Astrocyte of the spinal cord (primary cell): ENCODE measurements around the gene DNAL1.
"Not testable (repeated sequence)": the region's sequence is repeated elsewhere in the genome, so short reads cannot be mapped to it uniquely, and the experiment has no call there.

Experiments
- DNase-seq: peaks from one replicate; pipeline ENCODE4 v3.0.0; 2011; ENCODE audit warnings: low read depth, low spot score
- H3K4me3 ChIP-seq: 2 replicates; pipeline ENCODE4 v1.5.1; 2011; ENCODE audit warnings: low read depth, mild to moderate bottlenecking, low read length, moderate library complexity
- CTCF ChIP-seq: IDR thresholded peaks from 2 replicates; pipeline ENCODE4 v1.5.1; 2012; ENCODE audit warnings: low read depth, mild to moderate bottlenecking, low read length, inconsistent platforms
- in situ Hi-C: cut with HindIII; loops from 2 replicates; pipeline ENCODE4 v1.10.0; 2017; ENCODE audit warnings: low sequenced_read_pairs

DNAL1 gene

GRCh38 chr14:73695997-73696396, 51.2 kb downstream of the DNAL1 start:
- no peak overlapping the region for H3K4me3 ChIP-seq
- TF ChIP-seq CTCF, result no peak
- in situ Hi-C loops, result no loop called here
- no peak for DNase-seq

DNA sequence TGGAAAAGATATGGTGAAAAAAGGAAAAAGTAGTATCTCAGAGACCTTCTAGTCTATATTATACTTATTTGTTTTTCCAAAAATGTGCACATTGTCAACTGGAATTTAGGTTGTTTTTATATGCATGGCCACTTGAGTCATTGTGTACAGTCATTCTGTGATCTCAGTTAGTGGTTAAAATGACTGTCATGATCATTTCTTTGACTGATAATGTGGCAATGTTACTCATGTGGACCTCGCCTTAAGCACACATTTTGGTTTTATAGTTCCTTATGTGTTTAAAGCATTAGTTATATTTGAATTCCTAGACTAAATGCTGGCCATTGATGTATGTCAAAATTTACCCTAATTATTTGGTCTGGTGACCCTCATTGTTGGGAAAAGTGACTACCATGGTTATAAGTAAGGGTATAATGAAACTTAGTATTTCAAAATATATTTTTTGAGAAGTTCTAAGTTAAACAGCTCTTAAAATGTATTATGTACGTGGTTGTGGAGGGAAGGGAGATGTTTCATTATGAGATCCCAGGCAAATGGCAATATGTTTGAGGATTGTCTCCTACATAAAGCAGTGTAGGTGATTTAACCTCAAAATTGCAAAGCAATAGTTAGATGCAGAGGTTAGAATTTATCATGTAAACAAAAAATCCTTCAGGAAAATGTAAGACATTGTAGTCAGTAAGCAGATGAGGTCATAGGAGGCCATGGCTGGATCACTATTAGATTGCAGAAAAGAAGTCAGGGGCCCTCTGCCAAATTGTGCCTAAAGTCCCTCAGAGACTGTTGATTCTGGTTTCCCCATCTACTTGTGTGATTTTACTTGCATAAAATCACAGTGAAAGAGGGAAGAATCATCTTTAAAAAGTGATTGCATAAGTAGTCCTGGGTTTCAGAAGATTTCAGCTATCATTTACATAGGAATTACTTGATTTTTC, 51.9 kb downstream of the DNAL1 start:
- in situ Hi-C loops, result no loop called here
- DNase-seq, result peak; percentile 65
- no peak overlapping the region for H3K4me3 ChIP-seq
- TF ChIP-seq CTCF, result no peak

DNA sequence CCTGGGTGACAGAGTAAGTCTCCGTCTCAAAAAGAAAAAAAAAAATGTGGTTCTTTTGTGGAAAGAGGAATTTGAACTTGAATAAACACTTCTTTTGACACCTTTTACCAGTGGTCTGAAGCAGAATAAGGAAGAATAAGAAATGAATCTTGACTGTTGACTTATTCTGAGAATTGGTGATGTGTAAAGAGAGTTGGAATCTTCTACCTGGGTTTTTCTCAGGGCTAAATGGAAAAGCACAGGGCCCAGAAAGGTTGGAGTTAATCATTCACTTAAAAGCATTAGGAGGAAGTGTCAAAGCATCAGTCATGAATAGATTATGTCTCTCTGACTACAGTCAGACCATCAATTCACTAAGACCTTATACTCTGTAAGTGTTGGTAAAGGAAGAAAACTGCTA, 55.5 kb downstream of the DNAL1 start:
- no peak for TF ChIP-seq CTCF
- H3K4me3 ChIP-seq, result no peak overlapping the region
- in situ Hi-C loops, result no loop called here
- DNase-seq, result no peak

DNA sequence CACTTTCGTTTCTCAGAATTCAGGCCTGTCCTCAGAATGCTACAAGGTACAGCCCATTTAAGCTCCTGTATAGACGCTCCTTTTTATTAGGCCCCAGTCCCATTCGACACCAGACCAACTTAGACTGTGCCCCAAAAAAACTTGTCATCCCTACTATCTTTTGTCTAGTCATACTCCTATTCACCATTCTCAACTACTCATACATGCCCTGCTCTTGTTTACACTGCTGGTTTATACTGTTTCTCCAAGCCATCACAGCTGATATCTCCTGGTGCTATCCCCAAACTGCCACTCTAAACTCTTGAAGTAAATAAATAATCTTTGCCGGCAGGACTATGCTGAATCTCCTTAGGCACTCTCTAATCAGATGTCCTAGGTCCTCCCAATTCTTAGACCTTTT, 63.3 kb downstream of the DNAL1 start:
- DNase-seq, in situ Hi-C loops, H3K4me3 ChIP-seq: not testable (repeated sequence)

DNA sequence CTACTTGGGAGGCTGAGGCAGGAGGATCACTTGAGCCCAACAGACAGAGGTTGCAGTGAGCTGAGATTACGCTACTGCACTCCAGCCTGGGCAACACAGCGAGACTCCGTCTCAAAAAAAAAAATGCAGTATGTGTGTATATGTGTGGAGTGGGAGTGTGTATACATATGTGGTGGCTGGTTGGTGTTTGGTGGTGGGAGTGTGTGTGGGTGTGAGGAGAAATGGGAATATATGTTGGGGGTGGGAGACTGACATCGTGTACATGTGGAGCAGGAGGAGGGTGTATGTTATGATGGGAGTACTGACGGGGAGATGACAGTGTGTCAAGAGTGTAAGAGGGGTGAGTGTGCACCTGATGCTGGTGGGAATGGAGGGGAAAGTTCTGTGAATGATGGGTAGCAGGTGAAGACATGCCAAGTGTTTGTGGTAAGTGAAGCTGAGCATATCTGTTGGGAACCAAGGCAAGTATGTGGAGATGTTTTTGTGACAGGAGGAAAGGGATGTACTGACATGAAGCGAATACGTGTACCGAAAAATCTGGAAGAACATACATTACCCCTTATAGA, 65.2 kb downstream of the DNAL1 start:
- DNase-seq, result no peak
- no peak overlapping the region for H3K4me3 ChIP-seq
- TF ChIP-seq CTCF, result no peak
- in situ Hi-C loops, result no loop called here

DNA sequence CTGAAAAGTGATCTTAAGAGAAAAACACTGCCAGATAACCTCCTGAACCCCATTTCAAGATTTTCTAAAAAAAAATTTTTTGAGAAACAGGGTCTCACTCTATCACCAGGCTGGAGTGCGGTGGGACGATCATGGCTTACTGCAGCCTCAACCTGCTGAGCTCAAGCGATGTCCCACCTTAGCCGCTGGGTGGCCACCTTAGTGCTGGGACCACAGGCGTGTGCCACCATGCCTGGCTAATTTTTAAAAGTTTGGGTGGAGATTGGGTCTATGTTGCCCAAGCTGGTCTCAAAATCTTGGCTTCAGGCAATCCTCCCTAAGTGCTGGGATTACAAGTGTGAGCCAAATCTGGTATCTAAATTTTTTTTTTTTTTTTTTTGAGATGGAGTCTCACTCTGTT, 66.0 kb downstream of the DNAL1 start:
- no peak for DNase-seq
- TF ChIP-seq CTCF, result no peak
- no peak overlapping the region for H3K4me3 ChIP-seq
- in situ Hi-C loops, result no loop called here

DNA sequence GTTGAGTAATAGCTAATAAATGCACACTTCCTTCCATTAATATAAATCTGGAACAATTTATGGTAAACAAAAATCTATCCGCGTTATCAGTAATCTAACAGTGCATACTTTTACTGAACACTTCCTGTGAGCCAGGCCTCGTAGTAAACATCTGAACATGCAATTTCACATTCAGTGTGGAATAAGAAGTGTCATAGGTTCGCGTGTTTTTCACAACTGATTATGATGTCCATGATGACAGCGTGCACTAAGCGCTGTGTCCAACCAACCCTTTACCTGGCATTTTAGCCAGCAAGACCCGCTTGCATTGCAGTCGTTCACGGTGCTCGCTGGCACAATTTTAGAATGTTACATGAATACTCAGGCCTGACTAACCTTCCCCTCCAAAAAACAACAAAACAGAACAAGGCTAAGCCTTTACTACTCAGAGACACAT, 67.3 kb downstream of the DNAL1 start:
- no peak for DNase-seq
- TF ChIP-seq CTCF, result no peak
- in situ Hi-C loops, result no loop called here
- peak overlapping the region; percentile 79 for H3K4me3 ChIP-seq
